Testis (tissue), 2 donors: ENCODE data around the gene TSLP.

Source experiments
- POLR2A ChIP-seq: fragments of 450-650 bp; IDR thresholded peaks from one replicate; pipeline ENCODE4 v1.6.1; 2017; ENCODE audit warnings: antibody characterized with exemption, mild to moderate bottlenecking, moderate library complexity
- TF ChIP-seq, protein P1 (sequence below), 3 experiments: fragments of 450-650 bp in 2 of 3; fragments of 200-600 bp in 1 of 3; sonication (generic) in 1 of 3; IDR thresholded peaks; one replicate each; pipeline ENCODE4 v1.5.1; 2016 to 2019; ENCODE audit warnings: antibody characterized with exemption in 3 of 3, mild to moderate bottlenecking in 2 of 3, moderate library complexity in 1 of 3

- TF ChIP-seq POLR2A, result no peak
- TF ChIP-seq, protein P1, sequence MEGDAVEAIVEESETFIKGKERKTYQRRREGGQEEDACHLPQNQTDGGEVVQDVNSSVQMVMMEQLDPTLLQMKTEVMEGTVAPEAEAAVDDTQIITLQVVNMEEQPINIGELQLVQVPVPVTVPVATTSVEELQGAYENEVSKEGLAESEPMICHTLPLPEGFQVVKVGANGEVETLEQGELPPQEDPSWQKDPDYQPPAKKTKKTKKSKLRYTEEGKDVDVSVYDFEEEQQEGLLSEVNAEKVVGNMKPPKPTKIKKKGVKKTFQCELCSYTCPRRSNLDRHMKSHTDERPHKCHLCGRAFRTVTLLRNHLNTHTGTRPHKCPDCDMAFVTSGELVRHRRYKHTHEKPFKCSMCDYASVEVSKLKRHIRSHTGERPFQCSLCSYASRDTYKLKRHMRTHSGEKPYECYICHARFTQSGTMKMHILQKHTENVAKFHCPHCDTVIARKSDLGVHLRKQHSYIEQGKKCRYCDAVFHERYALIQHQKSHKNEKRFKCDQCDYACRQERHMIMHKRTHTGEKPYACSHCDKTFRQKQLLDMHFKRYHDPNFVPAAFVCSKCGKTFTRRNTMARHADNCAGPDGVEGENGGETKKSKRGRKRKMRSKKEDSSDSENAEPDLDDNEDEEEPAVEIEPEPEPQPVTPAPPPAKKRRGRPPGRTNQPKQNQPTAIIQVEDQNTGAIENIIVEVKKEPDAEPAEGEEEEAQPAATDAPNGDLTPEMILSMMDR (IDR thresholded peaks at IDR 0.05), result no peak
Measured at GRCh38 chr5:111070272-111071134, 1.0 kb upstream of the TSLP start.
